Raji (cell line): ENCODE data around the gene TMEM135.

Experiments
- POLR2A ChIP-seq: IDR thresholded peaks from 2 replicates; pipeline ENCODE4 v1.6.1; 2011; ENCODE audit warnings: low read depth, low read length, control low read depth; ENCODE audit not compliant: insufficient read depth

The TMEM135 gene

GRCh38 chr11:87046824-87047223 is 9.1 kb downstream of the TMEM135 start:
- TF ChIP-seq POLR2A: no peak

- no peak for TF ChIP-seq POLR2A
Measured at GRCh38 chr11:87056091-87056490, 18.4 kb downstream of the TMEM135 start.

- TF ChIP-seq POLR2A: no peak
Measured at GRCh38 chr11:87057749-87058148, 20.0 kb downstream of the TMEM135 start.

- no peak for TF ChIP-seq POLR2A
Measured at GRCh38 chr11:87059596-87060390, 22.1 kb downstream of the TMEM135 start.

GRCh38 chr11:87061766-87062165 is 24.0 kb downstream of the TMEM135 start:
- TF ChIP-seq POLR2A: no peak

- no peak for TF ChIP-seq POLR2A
Measured at GRCh38 chr11:87063982-87064381, 26.2 kb downstream of the TMEM135 start.

GRCh38 chr11:87072787-87073186 is 35.1 kb downstream of the TMEM135 start:
- no peak for TF ChIP-seq POLR2A

GRCh38 chr11:87076260-87076783 is 38.6 kb downstream of the TMEM135 start:
- no peak for TF ChIP-seq POLR2A

- no peak for TF ChIP-seq POLR2A
Measured at GRCh38 chr11:87076874-87077429, 39.2 kb downstream of the TMEM135 start.

- TF ChIP-seq POLR2A: no peak
Measured at GRCh38 chr11:87081358-87081757, 43.6 kb downstream of the TMEM135 start.

GRCh38 chr11:87082590-87082989 is 44.9 kb downstream of the TMEM135 start:
- TF ChIP-seq POLR2A: no peak

GRCh38 chr11:87083029-87083428 is 45.3 kb downstream of the TMEM135 start:
- TF ChIP-seq POLR2A: no peak

GRCh38 chr11:87092159-87092558 is 54.4 kb downstream of the TMEM135 start:
- TF ChIP-seq POLR2A: no peak

GRCh38 chr11:87092567-87092966 is 54.8 kb downstream of the TMEM135 start:
- TF ChIP-seq POLR2A: no peak

- TF ChIP-seq POLR2A: no peak
Measured at GRCh38 chr11:87097582-87097981, 59.8 kb downstream of the TMEM135 start.

- TF ChIP-seq POLR2A: no peak
Measured at GRCh38 chr11:87101956-87102580, 64.3 kb downstream of the TMEM135 start.
